Loucy (cell line): Measurements from ENCODE around the gene CCDC187.

Experiments used
- CTCF ChIP-seq: fragments of 200-600 bp; sonication (generic); conservative IDR thresholded peaks from 2 replicates; pipeline ENCODE4 v1.5.1; 2014; ENCODE audit warnings: mild to moderate bottlenecking, antibody characterized with exemption, low read length
- EZH2phosphoT487 ChIP-seq: fragments of 200-600 bp; IDR thresholded peaks from 2 replicates; pipeline ENCODE4 v1.6.1; 2018; ENCODE audit warnings: antibody characterized with exemption, mild to moderate bottlenecking, moderate library complexity, borderline replicate concordance

DNA sequence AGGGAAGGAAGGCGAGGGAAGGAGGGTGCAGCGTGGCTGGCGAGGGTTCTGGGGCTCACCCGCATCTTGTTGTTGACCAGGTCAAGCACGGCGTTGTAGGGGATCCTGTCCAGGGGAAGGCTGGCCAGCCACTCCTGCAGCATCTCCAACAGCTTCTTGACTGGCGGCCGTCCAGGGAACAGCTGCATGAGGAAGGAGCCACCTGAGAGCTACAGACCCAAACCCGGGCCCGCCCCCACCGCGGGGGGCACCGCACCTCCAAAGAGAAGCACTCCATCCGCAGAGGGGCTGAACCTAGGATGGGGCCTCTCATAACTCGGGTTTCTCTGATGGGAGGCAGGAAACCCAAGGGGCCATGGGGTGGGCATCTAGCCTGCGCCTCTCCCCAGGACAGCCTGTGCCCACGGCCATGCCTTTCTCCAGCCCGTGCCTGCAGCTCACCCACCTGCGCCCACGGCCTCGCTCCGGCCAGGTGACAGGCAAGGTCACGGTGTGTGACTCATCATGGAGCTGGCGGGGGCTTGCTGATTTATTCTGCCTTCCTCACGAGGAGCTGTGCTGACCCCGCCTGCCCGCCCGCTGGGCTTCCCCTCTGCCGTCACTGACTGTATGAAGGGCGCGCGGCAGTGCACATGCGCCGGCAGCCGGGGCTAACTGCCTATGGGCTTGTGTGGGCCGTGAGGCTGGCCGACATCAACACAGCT lies 87.2 kb downstream of the CCDC187 start:
- TF ChIP-seq CTCF (no peak), EZH2phosphoT487 (no peak)
